SK-N-MC (cell line): ENCODE data around the gene SLC66A2.
A peak's percentile ranks its signal among the peaks of the same experiment; 100 is the strongest.
"Not testable (repeated sequence)": the region's sequence is repeated elsewhere in the genome, so short reads cannot be mapped to it uniquely, and the experiment has no call there.

Experiments
- DNase-seq: peaks from one replicate; pipeline ENCODE4 v3.0.0-alpha.2; 2011; ENCODE audit warnings: low read depth, low spot score
- H3K27ac ChIP-seq: fragments of 200-600 bp; sonication (generic); 2 replicates; pipeline ENCODE4 v1.5.1; 2016; ENCODE audit warnings: mixed run types
- H3K36me3 ChIP-seq: fragments of 200-600 bp; sonication (generic); 2 replicates; pipeline ENCODE4 v1.6.1; 2017; ENCODE audit warnings: antibody characterized with exemption, low read length, mixed read lengths; ENCODE audit not compliant: insufficient read depth
- H3K4me3 ChIP-seq: fragments of 200-600 bp; sonication (generic); 2 replicates; pipeline ENCODE4 v1.5.1; 2016
- H3K9ac ChIP-seq: fragments of 200-600 bp; sonication (generic); 2 replicates; pipeline ENCODE4 v1.8.0; 2017; ENCODE audit warnings: mixed run types, mixed read lengths; ENCODE audit not compliant: insufficient read length
- H3K9me3 ChIP-seq: fragments of 200-600 bp; sonication (generic); 2 replicates; pipeline ENCODE4 v1.6.1; 2017; ENCODE audit warnings: low read depth, mild to moderate bottlenecking, antibody characterized with exemption, low read length, moderate library complexity, mixed read lengths
- EZH2 ChIP-seq: fragments of 200-600 bp; sonication (generic); IDR thresholded peaks from one replicate; pipeline ENCODE4 v1.6.1; 2017; ENCODE audit warnings: antibody characterized with exemption
- FOXP2 ChIP-seq: optimal IDR thresholded peaks from 2 replicates; pipeline ENCODE3; 2011; ENCODE audit warnings: mild to moderate bottlenecking, moderate library complexity; ENCODE audit not compliant: insufficient read depth; ENCODE audit errors: extremely low read length, control extremely low read depth
- POLR2AphosphoS5 ChIP-seq: IDR thresholded peaks from 2 replicates; pipeline ENCODE4 v1.6.1; 2012; ENCODE audit warnings: mild to moderate bottlenecking, low read depth, low read length, borderline replicate concordance

The SLC66A2 gene

DNA sequence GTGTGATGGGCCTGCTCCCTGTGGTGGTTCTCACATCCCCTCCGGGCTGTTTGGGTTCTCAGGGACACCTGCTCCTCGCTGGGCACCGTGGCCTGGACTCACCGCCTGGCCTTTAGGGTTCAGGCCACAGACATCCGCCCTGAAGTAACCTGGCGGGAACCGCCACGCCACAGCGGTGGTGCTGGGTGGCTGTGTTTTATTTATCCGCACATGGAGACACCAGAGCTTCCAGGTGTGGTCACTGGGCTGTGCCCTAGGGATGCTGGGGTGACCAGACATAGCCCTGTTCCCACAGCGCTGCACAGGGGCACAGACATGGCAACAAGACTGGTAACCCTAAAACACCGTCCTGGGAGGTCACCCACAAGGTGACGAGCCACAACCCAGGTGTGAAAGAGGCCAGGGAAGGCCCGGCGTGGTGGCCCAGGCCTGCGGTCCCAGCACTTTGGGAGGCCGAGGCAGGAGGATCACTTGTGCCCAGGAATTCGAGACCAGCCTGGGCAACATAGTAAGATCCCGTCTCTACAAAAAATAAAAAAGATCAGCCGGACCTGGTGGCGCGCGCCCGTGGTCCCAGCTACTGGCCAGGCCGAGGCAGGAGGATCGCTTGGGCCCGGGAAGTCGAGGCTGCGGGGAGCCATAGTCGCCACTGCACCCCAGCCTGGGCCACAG lies 12.3 kb upstream of the SLC66A2 start:
- peak overlapping the region; percentile 79 for H3K4me3 ChIP-seq
- H3K36me3 ChIP-seq = no peaks in the 10 kb centered on the region

DNA sequence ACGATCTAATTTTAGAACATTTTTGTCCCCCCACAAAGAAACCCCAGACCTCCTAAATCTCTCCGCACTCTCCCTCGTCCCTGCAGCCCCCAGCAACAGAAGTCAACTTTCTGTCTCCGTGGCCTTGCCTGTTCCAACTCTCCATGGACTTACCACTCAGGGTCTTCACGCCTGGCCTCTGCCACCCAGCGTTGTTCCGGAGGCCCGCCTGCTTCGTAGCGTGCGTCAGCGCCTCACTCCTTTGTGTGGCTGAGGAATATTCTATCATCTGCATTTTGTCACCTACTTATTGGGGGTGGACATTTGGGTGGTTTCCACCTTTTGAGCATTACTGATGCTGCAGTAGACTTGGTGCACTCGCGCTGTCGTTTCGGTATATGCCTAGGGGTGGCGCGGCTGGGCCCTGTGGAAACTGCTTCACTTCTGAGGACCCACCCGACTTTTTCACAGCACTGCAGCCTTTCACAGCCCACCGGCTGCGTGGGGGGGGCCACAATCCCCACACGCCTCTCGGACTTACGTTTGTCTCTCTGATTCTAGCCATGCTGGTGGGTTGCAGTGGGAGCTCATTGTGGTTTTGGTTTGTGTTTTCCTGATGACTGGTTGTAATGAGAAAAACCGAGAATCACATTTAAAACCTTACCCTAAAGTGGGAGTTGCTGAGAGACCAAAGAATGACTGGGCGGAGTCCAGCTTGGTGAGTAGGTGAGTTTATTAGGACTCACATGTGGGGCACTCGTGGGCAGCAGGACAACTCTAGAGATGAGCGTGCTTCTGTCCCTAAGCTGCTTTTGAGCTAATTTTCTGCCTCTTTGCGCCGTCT lies 11.6 kb upstream of the SLC66A2 start:
- no peak for DNase-seq
- Histone ChIP-seq H3K27ac (0 out of 2 replicates have a peak overlapping the region, but pooled peaks have one; percentile 23), H3K9ac (no peak overlapping the region), H3K9me3 (no peaks in the 10 kb centered on the region), H3K4me3 (no peak overlapping the region), H3K36me3 (no peaks in the 10 kb centered on the region)
- TF ChIP-seq FOXP2 (no peak), POLR2AphosphoS5 (no peak), EZH2 (no peak)

More for the DNA sequence above, 12.3 kb upstream of the SLC66A2 start:
- no peak for DNase-seq
- Histone ChIP-seq H3K9me3 (no peaks in the 10 kb centered on the region), H3K9ac (no peak overlapping the region), H3K27ac (no peak overlapping the region)
- TF ChIP-seq FOXP2 = no peak
- TF ChIP-seq POLR2AphosphoS5 = no peak
- TF ChIP-seq EZH2 = no peak

DNA sequence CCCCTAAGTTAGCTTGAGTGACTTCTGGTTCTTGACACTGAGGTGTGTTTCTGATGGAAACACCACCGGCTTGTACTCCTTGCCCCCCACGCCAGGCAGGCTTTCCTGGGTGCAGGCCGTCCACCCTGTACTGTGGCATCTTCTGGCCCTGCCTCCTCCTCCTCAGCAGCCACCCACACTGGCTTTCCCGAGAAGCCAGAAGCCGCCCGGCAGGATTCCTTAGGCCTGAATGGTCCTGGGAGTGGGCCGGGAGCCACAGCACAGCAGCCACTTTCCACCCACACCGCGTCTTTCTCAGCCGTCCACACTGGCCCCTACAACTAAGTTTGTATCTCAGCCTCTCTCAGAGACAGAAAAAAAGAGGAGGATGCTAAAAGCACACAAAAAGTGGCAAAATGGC lies 10.9 kb upstream of the SLC66A2 start:
- H3K36me3 ChIP-seq = no peaks in the 10 kb centered on the region
- 0 out of 2 replicates have a peak overlapping the region, but pooled peaks have one; percentile 23 for H3K27ac ChIP-seq
- TF ChIP-seq POLR2AphosphoS5 = no peak
- TF ChIP-seq EZH2 = no peak
- no peak for TF ChIP-seq FOXP2
- no peaks in the 10 kb centered on the region for H3K9me3 ChIP-seq
- no peak overlapping the region for H3K4me3 ChIP-seq
- DNase-seq = no peak
- H3K9ac ChIP-seq = no peak overlapping the region

DNA sequence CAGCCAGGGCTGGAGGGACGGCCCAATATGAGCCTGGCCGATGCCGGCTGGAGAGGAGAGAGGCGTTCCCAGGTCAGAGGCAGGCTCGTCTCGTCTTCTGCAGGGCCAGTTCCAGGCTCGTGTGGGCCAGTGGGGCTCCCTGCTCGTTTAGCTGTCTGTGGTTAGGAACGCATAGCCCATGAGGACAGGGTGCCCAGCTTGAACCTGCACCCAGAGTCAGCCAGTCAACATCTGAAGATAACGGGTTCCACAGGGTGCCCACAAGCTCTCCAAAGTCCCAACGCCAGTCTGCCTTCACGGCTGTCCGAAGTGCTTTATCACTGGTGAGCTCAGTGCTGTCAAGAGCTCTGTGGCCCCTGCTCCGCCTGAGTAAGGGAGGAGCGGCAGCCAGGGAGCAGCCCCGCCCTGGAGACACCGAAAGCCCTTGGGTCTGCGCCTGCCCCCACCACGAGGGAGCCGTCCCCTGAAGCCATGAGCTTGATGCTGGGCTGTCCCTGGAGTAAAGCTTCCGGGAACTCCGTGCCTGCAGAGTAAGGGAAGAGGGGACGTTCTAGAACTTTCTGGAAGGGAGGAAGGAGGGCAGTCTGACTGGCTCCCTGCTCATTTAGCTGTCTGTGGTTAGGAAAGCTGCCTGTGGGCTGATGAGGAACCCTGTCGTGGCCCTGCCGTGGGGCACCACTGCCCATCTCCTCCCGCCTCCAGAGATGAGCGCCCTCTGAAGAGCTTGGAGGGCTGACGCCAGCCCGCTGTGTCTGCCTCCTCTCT lies 10.3 kb upstream of the SLC66A2 start:
- no peak overlapping the region for H3K4me3 ChIP-seq
- no peaks in the 10 kb centered on the region for H3K36me3 ChIP-seq
- no peaks in the 10 kb centered on the region for H3K9me3 ChIP-seq
- DNase-seq = no peak
- no peak overlapping the region for H3K9ac ChIP-seq
- TF ChIP-seq FOXP2 = no peak
- TF ChIP-seq POLR2AphosphoS5 = no peak
- no peak for TF ChIP-seq EZH2
- no peak overlapping the region for H3K27ac ChIP-seq

DNA sequence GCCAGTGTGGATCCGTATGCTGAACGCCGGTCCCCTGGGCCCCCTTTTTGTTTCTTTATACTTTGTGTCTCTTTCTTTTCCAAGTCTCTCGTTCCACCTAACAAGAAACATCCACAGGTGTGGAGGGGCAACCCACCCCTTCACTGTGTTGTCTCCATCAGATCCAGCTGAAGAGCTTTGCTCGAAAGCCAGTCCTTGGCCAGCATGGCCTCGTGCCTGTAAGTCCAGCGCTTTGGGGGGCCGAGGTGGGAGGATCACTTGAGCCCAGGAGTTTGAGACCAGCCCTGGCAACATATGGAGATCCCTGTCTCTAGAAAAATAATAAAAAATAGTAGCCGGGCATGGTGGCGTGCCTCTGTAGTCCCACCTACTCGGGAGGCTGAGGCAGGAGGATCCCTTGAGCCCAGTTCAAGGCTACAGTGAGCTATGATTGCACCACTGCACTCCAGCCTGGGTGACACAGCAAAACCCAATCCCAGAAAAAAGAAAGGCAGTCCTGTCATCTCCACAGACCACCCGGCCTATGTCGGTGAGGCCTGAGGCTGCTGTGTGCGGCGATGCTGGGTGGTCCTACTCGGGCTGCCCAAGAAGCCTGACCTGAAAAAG lies 9.6 kb upstream of the SLC66A2 start:
- Histone ChIP-seq H3K9me3 (no peaks in the 10 kb centered on the region), H3K9ac (no peak overlapping the region), H3K27ac (no peak overlapping the region), H3K36me3 (no peaks in the 10 kb centered on the region), H3K4me3 (no peak overlapping the region)
- TF ChIP-seq FOXP2 = no peak
- no peak for TF ChIP-seq EZH2
- no peak for TF ChIP-seq POLR2AphosphoS5
- no peak for DNase-seq

DNA sequence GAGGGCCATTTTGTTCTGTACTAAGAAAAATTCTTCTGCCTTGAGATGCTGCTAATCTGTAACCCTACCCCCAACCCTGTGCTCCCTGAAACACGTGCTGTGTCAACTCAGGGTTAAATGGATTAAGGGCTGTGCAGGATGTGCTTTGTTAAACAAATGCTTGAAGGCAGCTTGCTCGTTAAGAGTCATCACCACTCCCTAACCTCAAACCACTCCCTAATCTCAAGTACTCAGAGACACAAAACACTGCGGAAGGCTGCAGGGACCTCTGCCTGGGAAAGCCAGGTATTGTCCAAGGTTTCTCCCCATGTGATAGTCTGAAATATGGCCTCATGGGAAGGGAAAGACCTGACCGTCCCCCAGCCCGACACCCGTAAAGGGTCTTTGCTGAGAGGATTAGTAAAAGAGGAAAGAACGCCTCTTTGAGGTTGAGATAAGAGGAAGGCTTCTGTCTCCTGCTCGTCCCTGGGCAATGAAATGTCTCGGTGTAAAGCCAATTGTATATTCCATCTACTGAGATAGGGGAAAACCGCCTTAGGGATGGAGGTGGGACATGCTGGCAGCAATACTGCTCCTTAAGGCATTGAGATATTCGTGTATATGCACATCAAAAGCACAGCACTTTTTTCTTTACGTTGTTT lies 8.8 kb upstream of the SLC66A2 start:
- DNase-seq, H3K9me3 ChIP-seq, H3K36me3 ChIP-seq, H3K27ac ChIP-seq, H3K4me3 ChIP-seq, H3K9ac ChIP-seq: not testable (repeated sequence)

DNA sequence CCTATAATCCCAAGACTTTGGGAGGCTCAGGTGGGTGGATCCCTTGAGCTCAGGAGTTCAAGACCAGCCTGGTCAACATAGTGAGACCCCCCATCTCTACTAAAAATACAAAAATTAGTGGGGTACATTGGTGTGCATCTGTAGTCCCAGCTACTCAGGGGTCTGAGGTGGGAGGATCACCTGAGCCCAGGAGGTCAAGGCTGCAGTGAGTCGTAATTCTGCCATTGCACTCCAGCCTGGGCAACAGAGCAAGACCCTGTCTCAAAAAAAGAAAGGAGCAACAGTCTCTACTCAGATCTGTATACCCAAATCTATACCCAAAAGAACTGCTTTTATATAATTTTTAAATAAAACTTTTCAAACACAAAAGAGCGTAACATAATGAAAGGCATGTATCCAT lies 7.5 kb upstream of the SLC66A2 start:
- Histone ChIP-seq H3K4me3 (no peak overlapping the region), H3K27ac (no peak overlapping the region), H3K9me3 (no peaks in the 10 kb centered on the region), H3K9ac (no peak overlapping the region), H3K36me3 (no peaks in the 10 kb centered on the region)
- no peak for DNase-seq
- TF ChIP-seq POLR2AphosphoS5 (no peak), FOXP2 (no peak), EZH2 (no peak)

DNA sequence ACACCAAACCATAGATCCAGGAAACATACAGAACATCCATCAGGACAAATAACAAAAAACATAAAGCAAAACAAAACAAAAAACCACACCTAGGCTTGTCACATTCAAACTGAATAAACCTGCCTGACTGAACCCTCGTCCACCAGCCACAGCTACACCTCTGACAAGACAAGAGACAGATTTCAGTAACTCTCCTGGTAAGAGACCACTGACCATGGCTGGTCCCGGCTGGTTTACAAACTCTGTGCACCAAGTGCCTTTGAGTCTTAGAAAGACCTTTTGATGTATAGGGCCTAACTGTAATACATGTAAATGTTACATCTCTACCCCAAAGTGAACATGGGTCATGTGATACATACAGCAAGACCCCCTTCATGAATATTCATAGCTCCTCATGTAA lies 4.8 kb upstream of the SLC66A2 start:
- no peak overlapping the region for H3K9ac ChIP-seq
- 0 out of 2 replicates have a peak overlapping the region, but pooled peaks have one; percentile 6 for H3K27ac ChIP-seq
- H3K36me3 ChIP-seq = no peaks in the 10 kb centered on the region
- H3K4me3 ChIP-seq = no peak overlapping the region
- no peak for DNase-seq
- TF ChIP-seq POLR2AphosphoS5 (no peak), EZH2 (no peak), FOXP2 (no peak)
- H3K9me3 ChIP-seq = no peaks in the 10 kb centered on the region
